Measurements from ENCODE around the gene AUP1.

GRCh38 chr2:74576211-74576862 lies 46.8 kb upstream of the AUP1 start:
- TF ChIP-seq POLR2A (IDR thresholded peaks at IDR 0.05): no peak
- TF ChIP-seq, protein P1, sequence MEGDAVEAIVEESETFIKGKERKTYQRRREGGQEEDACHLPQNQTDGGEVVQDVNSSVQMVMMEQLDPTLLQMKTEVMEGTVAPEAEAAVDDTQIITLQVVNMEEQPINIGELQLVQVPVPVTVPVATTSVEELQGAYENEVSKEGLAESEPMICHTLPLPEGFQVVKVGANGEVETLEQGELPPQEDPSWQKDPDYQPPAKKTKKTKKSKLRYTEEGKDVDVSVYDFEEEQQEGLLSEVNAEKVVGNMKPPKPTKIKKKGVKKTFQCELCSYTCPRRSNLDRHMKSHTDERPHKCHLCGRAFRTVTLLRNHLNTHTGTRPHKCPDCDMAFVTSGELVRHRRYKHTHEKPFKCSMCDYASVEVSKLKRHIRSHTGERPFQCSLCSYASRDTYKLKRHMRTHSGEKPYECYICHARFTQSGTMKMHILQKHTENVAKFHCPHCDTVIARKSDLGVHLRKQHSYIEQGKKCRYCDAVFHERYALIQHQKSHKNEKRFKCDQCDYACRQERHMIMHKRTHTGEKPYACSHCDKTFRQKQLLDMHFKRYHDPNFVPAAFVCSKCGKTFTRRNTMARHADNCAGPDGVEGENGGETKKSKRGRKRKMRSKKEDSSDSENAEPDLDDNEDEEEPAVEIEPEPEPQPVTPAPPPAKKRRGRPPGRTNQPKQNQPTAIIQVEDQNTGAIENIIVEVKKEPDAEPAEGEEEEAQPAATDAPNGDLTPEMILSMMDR (IDR thresholded peaks at IDR 0.05): no peak
- TF ChIP-seq EP300 (IDR thresholded peaks at IDR 0.05): no peak
